ENCODE data around the gene TOMM40.

DNA sequence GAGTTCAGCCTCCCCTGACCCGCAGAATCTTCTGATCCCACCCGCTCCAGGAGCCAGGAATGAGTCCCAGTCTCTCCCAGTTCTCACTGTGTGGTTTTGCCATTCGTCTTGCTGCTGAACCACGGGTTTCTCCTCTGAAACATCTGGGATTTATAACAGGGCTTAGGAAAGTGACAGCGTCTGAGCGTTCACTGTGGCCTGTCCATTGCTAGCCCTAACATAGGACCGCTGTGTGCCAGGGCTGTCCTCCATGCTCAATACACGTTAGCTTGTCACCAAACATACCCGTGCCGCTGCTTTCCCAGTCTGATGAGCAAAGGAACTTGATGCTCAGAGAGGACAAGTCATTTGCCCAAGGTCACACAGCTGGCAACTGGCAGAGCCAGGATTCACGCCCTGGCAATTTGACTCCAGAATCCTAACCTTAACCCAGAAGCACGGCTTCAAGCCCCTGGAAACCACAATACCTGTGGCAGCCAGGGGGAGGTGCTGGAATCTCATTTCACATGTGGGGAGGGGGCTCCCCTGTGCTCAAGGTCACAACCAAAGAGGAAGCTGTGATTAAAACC is 13.5 kb downstream of the TOMM40 start:
- TF ChIP-seq PKNOX1 (IDR thresholded peaks at IDR 0.05) (no peak), L3MBTL2 (conservative IDR thresholded peaks at IDR 0.05) (no peak)
